Ectodermal cell (in vitro differentiated cells): ENCODE results near the gene PPFIBP2.
"Not testable (repeated sequence)": the region's sequence is repeated elsewhere in the genome, so short reads cannot be mapped to it uniquely, and the experiment has no call there.

Experiments used
- H3K27ac ChIP-seq: 2 replicates; pipeline ENCODE4 v1.7.0; 2013; ENCODE audit warnings: mild to moderate bottlenecking, low read depth, low read length; ENCODE audit not compliant: insufficient read depth, poor library complexity, severe bottlenecking
- H3K27me3 ChIP-seq: 2 replicates; pipeline ENCODE4 v1.7.0; 2013; ENCODE audit warnings: mild to moderate bottlenecking, low read length; ENCODE audit not compliant: insufficient read depth, control insufficient read depth, poor library complexity, severe bottlenecking
- H3K36me3 ChIP-seq: one replicate; pipeline ENCODE4 v1.7.0; 2013; ENCODE audit warnings: low read length; ENCODE audit not compliant: control insufficient read depth, insufficient read depth
- H3K4me1 ChIP-seq: one replicate; pipeline ENCODE4 v1.7.0; 2013; ENCODE audit warnings: low read length; ENCODE audit not compliant: control insufficient read depth, insufficient read depth
- H3K4me3 ChIP-seq: 2 replicates; pipeline ENCODE4 v1.7.0; 2013; ENCODE audit warnings: low read depth, low read length, control low read depth; ENCODE audit not compliant: insufficient read depth
- H3K9me3 ChIP-seq: 2 replicates; pipeline ENCODE4 v1.7.0; 2013; ENCODE audit warnings: mild to moderate bottlenecking, low read length, moderate library complexity; ENCODE audit not compliant: control insufficient read depth
- WGBS, 2 experiments: methylation state at CpG; one replicate each; pipeline ENCODE4 v1.1.7; 2013; ENCODE audit warnings: missing lambda C conversion rate in 2 of 2; 5-methylcytosine and 5-hydroxymethylcytosine counted together

The PPFIBP2 gene

GRCh38 chr11:7654195-7654705 is 140.5 kb downstream of the PPFIBP2 start:
- H3K9me3 ChIP-seq: no peaks in the 10 kb centered on the region
- H3K4me1 ChIP-seq: no peaks in the 10 kb centered on the region
- H3K36me3 ChIP-seq: no peaks in the 10 kb centered on the region
- H3K27me3 ChIP-seq: no peaks in the 10 kb centered on the region
- H3K4me3 ChIP-seq: no peak overlapping the region
- 93 to 94% methylated on average over 4 of the region's 4 CpGs for WGBS, 2 experiments
- H3K27ac ChIP-seq: no peak overlapping the region

- no peak overlapping the region for H3K4me3 ChIP-seq
- no peaks in the 10 kb centered on the region for H3K4me1 ChIP-seq
- H3K36me3 ChIP-seq: no peaks in the 10 kb centered on the region
- no peaks in the 10 kb centered on the region for H3K9me3 ChIP-seq
- 90 to 91% methylated on average over 14 of the region's 14 CpGs for WGBS, 2 experiments
- no peak overlapping the region for H3K27ac ChIP-seq
- H3K27me3 ChIP-seq: no peaks in the 10 kb centered on the region
Measured at GRCh38 chr11:7655253-7656217, 141.7 kb downstream of the PPFIBP2 start.

- Histone ChIP-seq H3K4me1 (no peaks in the 10 kb centered on the region), H3K4me3 (no peak overlapping the region), H3K27me3 (no peaks in the 10 kb centered on the region), H3K9me3 (no peaks in the 10 kb centered on the region), H3K27ac (no peak overlapping the region), H3K36me3 (no peaks in the 10 kb centered on the region)
- WGBS, 2 experiments: 95% methylated on average over 11 of the region's 11 CpGs
Measured at GRCh38 chr11:7656704-7657103, 142.9 kb downstream of the PPFIBP2 start.

- 68% methylated on average over 15 of the region's 15 CpGs for WGBS, 2 experiments
- Histone ChIP-seq H3K9me3 (no peaks in the 10 kb centered on the region), H3K4me1 (no peaks in the 10 kb centered on the region), H3K27ac (no peak overlapping the region), H3K36me3 (no peaks in the 10 kb centered on the region), H3K27me3 (no peaks in the 10 kb centered on the region), H3K4me3 (no peak overlapping the region)
Measured at GRCh38 chr11:7657306-7658025, 143.7 kb downstream of the PPFIBP2 start.

- H3K27me3 ChIP-seq, H3K9me3 ChIP-seq, H3K4me3 ChIP-seq, H3K27ac ChIP-seq, H3K36me3 ChIP-seq, H3K4me1 ChIP-seq: not testable (repeated sequence)
- WGBS, 2 experiments: 89 to 94% methylated on average over 16 of the region's 16 CpGs
Measured at GRCh38 chr11:7663531-7663930, 149.7 kb downstream of the PPFIBP2 start.

- H3K4me1 ChIP-seq: peaks cover 7% of the 10 kb centered on the region
- peaks cover 9% of the 10 kb centered on the region for H3K36me3 ChIP-seq
- H3K27ac ChIP-seq: no peak overlapping the region
- no peak overlapping the region for H3K4me3 ChIP-seq
- H3K9me3 ChIP-seq: peaks cover 2% of the 10 kb centered on the region
- WGBS, 2 experiments: 96% methylated on average over 6 of the region's 6 CpGs
- no peaks in the 10 kb centered on the region for H3K27me3 ChIP-seq
Measured at GRCh38 chr11:7664867-7665266, 151.1 kb downstream of the PPFIBP2 start.

- Histone ChIP-seq H3K27me3 (no peaks in the 10 kb centered on the region), H3K4me1 (peaks cover 7% of the 10 kb centered on the region), H3K36me3 (peaks cover 9% of the 10 kb centered on the region), H3K9me3 (peaks cover 2% of the 10 kb centered on the region), H3K27ac (no peak overlapping the region), H3K4me3 (no peak overlapping the region)
- WGBS, 2 experiments: 77% methylated on average over 20 of the region's 20 CpGs
Measured at GRCh38 chr11:7665473-7666291, 151.9 kb downstream of the PPFIBP2 start.

GRCh38 chr11:7666292-7666866 is 152.6 kb downstream of the PPFIBP2 start:
- no peak overlapping the region for H3K27ac ChIP-seq
- H3K27me3 ChIP-seq: no peaks in the 10 kb centered on the region
- peaks cover 9% of the 10 kb centered on the region for H3K36me3 ChIP-seq
- 97 to 98% methylated on average over 7 of the region's 7 CpGs for WGBS, 2 experiments
- H3K4me3 ChIP-seq: no peak overlapping the region
- H3K4me1 ChIP-seq: peaks cover 7% of the 10 kb centered on the region
- H3K9me3 ChIP-seq: peaks cover 2% of the 10 kb centered on the region

GRCh38 chr11:7667460-7667859 is 153.7 kb downstream of the PPFIBP2 start:
- Histone ChIP-seq H3K36me3 (peaks cover 9% of the 10 kb centered on the region), H3K4me3 (no peak overlapping the region), H3K27ac (no peak overlapping the region), H3K4me1 (peaks cover 7% of the 10 kb centered on the region), H3K27me3 (no peaks in the 10 kb centered on the region), H3K9me3 (peaks cover 2% of the 10 kb centered on the region)
- 77 to 83% methylated on average over 2 of the region's 2 CpGs for WGBS, 2 experiments
